GM23248 (cell line): ENCODE results near the gene TBL1Y. TPM values are rescaled to one million over a fixed set of nuclear protein-coding genes. Genes with fewer than 3 reads are reported as not detected.
"Not testable (repeated sequence)": the region's sequence is repeated elsewhere in the genome, so short reads cannot be mapped to it uniquely, and the experiment has no call there.

Experiments
- DNase-seq: peaks from one replicate; pipeline ENCODE4 v3.0.0-alpha.2; 2015
- H2AFZ ChIP-seq: fragments of 200-600 bp; sonication (generic); 2 replicates; pipeline ENCODE4 v1.6.1; 2016; ENCODE audit warnings: antibody characterized with exemption
- H3F3A ChIP-seq: fragments of 200-600 bp; sonication (generic); 2 replicates; pipeline ENCODE4 v1.6.1; 2016; ENCODE audit warnings: mild to moderate bottlenecking, antibody characterized with exemption, mixed run types; ENCODE audit not compliant: insufficient read depth
- H3K27ac ChIP-seq: fragments of 200-600 bp; sonication (generic); 2 replicates; pipeline ENCODE4 v1.5.1; 2016; ENCODE audit warnings: mild to moderate bottlenecking
- H3K27me3 ChIP-seq: fragments of 200-600 bp; sonication (generic); replicated peaks from 2 replicates; pipeline ENCODE4 v1.6.1; 2016; ENCODE audit warnings: mild to moderate bottlenecking; ENCODE audit not compliant: insufficient read depth
- H3K36me3 ChIP-seq: fragments of 200-600 bp; sonication (generic); 2 replicates; pipeline ENCODE4 v1.6.1; 2016; ENCODE audit warnings: low read depth, mild to moderate bottlenecking
- H3K4me1 ChIP-seq: fragments of 200-600 bp; sonication (generic); 2 replicates; pipeline ENCODE4 v1.6.1; 2016; ENCODE audit warnings: mild to moderate bottlenecking; ENCODE audit not compliant: insufficient read depth
- H3K4me2 ChIP-seq: fragments of 200-600 bp; sonication (generic); one replicate; pipeline ENCODE4 v1.6.1; 2016; ENCODE audit warnings: mild to moderate bottlenecking; ENCODE audit not compliant: unreplicated experiment
- H3K4me3 ChIP-seq: fragments of 200-600 bp; sonication (generic); 2 replicates; pipeline ENCODE4 v1.5.1; 2016; ENCODE audit warnings: mild to moderate bottlenecking
- H3K79me2 ChIP-seq: fragments of 200-600 bp; sonication (generic); 2 replicates; pipeline ENCODE4 v1.6.1; 2016; ENCODE audit warnings: mild to moderate bottlenecking; ENCODE audit not compliant: insufficient read depth
- H3K9ac ChIP-seq: fragments of 200-600 bp; sonication (generic); 2 replicates; pipeline ENCODE4 v1.6.1; 2016; ENCODE audit warnings: mild to moderate bottlenecking
- H3K9me2 ChIP-seq: fragments of 200-600 bp; sonication (generic); 2 replicates; pipeline ENCODE4 v1.6.1; 2016; ENCODE audit warnings: mixed run types, mild to moderate bottlenecking, moderate library complexity; ENCODE audit not compliant: insufficient read depth
- H3K9me3 ChIP-seq: fragments of 200-600 bp; sonication (generic); one replicate; pipeline ENCODE4 v1.6.1; 2017; ENCODE audit warnings: low read depth
- H4K20me1 ChIP-seq: fragments of 200-600 bp; sonication (generic); 2 replicates; pipeline ENCODE4 v1.6.0; 2016; ENCODE audit not compliant: insufficient read depth
- EZH2 ChIP-seq: fragments of 200-600 bp; sonication (generic); IDR thresholded peaks from 2 replicates; pipeline ENCODE4 v1.6.1; 2018; ENCODE audit warnings: antibody characterized with exemption, mild to moderate bottlenecking; ENCODE audit not compliant: insufficient read depth, poor library complexity, severe bottlenecking
- EZH2phosphoT487 ChIP-seq: fragments of 200-600 bp; sonication (generic); IDR thresholded peaks from 2 replicates; pipeline ENCODE4 v1.6.1; 2018; ENCODE audit warnings: antibody characterized with exemption, moderate library complexity, mild to moderate bottlenecking, low read depth; ENCODE audit not compliant: insufficient read depth
- WGBS, 2 experiments: methylation state at CpG; one replicate each; pipeline ENCODE4 v1.1.6; 2015 to 2017; ENCODE audit warnings: low lambda C conversion rate in 2 of 2, low coverage in 1 of 2; ENCODE audit errors: missing lambda C conversion rate in 2 of 2; 5-methylcytosine and 5-hydroxymethylcytosine counted together
- in situ Hi-C: fragments of 300-500 bp; cut with MboI; formaldehyde crosslinking; loops from 2 replicates; pipeline ENCODE4 v1.15.0; 2020
- polyA plus RNA-seq: library from polyadenylated mRNA; unstranded; fragments of >200 nt; fragmentation: Nextera tagmentation; extraction: Ambion mirVana; gene quantifications from 2 replicates; pipeline ENCODE4 v1.2.1, GENCODE V29; 2016
- total RNA-seq: library from RNA; depleted of rRNA; stranded (reverse); fragments of >200 nt; shearing (Covaris generic); gene quantifications from 2 replicates; pipeline ENCODE4 v1.2.3, GENCODE V29; 2014

TBL1Y gene
- total and polyA plus RNA-seq, 2 experiments from 2014 or later, result not detected

DNA sequence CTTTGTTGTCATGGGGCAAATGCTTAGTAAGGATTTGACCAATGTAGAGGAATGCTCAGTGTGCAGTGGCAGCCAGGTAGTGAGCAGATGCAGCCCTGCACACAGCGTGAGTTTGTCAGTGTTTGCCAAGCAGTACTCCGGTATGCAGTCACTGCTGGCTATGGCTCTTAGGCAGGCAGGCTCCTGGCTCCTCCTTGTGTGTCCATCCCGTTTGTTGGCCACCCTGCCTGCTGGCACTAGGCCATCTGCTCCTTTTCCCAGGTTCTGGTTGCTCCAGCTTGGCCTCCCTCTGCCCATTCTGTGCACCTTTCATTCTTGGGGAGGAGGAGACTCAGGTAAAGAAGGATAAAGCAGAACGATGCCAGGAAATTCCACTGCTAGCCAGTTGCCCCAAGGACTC, 106.0 kb downstream of the TBL1Y start:
- H3K9me3 ChIP-seq, result no peaks in the 10 kb centered on the region
- H3K4me3 ChIP-seq, result no peak overlapping the region
- no peaks in the 10 kb centered on the region for H4K20me1 ChIP-seq
- H3K9ac ChIP-seq, result no peak overlapping the region
- H2AFZ ChIP-seq, result no peak overlapping the region
- WGBS, 2 experiments, result 32 to 67% methylated on average over 3 of the region's 4 CpGs
- no peaks in the 10 kb centered on the region for H3K9me2 ChIP-seq
- DNase-seq, result no peak
- in situ Hi-C loops, result no loop called here
- no peaks in the 10 kb centered on the region for H3K36me3 ChIP-seq
- H3K79me2 ChIP-seq, result no peaks in the 10 kb centered on the region
- no peak overlapping the region for H3K4me2 ChIP-seq
- H3F3A ChIP-seq, result no peaks in the 10 kb centered on the region
- H3K27ac ChIP-seq, result no peak overlapping the region
- TF ChIP-seq EZH2 (no peak), EZH2phosphoT487 (no peak)
- no peaks in the 10 kb centered on the region for H3K27me3 ChIP-seq
- H3K4me1 ChIP-seq, result no peaks in the 10 kb centered on the region

DNA sequence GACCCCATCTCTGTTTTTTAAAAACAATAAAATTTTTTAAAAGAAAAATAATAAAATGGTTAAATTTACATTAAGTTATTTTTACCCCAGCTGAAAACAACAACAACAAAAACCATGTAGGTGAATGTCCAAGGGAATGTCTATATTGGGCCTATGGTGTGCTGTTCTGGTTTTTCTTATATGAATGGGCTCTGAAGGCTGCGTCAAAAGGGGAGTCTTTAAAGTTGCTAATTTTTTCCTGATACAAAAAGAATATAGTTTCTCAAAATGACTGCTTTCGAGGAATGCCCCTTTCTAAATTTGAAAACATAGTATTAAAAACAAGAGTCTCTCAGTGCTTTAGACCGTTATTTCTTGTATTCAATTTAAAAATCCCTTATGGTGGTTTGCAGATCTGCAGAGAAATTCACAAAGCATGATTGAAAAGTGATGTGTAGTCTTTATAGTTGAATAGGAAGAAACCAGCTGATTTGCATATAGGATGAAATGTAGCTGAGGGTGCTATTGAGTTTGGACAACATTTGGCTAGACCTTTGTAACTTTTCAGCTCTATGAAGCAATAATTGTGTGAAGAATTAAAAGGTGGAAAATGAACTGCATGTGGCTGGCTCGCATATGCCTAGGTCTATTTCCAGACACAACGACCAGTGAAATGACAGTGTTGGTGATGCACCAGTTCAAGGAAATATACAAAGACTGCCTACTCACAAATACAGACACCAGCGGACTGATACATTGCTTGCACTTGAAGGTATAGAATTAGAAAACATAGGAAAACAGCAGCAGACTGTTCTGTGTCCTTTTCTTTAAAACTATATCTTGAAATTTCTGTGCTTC, 107.0 kb downstream of the TBL1Y start:
- in situ Hi-C loops, result no loop called here
- H3K4me1 ChIP-seq, result no peaks in the 10 kb centered on the region
- no peaks in the 10 kb centered on the region for H3K79me2 ChIP-seq
- H3K36me3 ChIP-seq, result no peaks in the 10 kb centered on the region
- WGBS, 2 experiments, result 29 to 31% methylated on average over 6 of the region's 6 CpGs
- H3K9me2 ChIP-seq, result no peaks in the 10 kb centered on the region
- no peaks in the 10 kb centered on the region for H3F3A ChIP-seq
- H4K20me1 ChIP-seq, result no peaks in the 10 kb centered on the region
- TF ChIP-seq EZH2phosphoT487, result no peak
- no peak for TF ChIP-seq EZH2
- no peak overlapping the region for H3K27ac ChIP-seq
- no peaks in the 10 kb centered on the region for H3K27me3 ChIP-seq
- DNase-seq, result no peak
- no peak overlapping the region for H3K4me3 ChIP-seq
- H3K9me3 ChIP-seq, result no peaks in the 10 kb centered on the region
- H2AFZ ChIP-seq, result no peak overlapping the region
- no peak overlapping the region for H3K4me2 ChIP-seq
- H3K9ac ChIP-seq, result no peak overlapping the region

DNA sequence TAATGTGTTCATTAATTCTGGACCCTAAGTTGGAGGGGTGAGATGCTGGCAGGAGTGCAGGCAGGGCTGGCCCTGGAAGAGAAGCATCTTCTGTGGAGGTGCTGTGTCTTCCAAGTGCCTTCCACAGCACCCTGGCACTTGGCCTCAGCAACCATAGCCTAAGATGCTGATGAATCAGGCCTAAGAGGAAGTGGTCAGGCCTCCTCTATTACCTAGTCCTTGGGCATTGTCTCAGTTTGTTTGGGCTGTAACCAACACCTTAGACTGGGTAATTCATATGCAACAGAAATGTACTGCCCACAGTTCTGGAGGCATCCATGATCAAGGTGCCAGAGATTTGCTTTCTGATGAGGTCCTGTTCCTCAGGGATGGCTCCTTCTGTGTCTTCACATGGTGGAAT, 128.5 kb downstream of the TBL1Y start:
- no peaks in the 10 kb centered on the region for H3K9me2 ChIP-seq
- DNase-seq, result no peak
- H3K27ac ChIP-seq, result no peak overlapping the region
- no peak overlapping the region for H3K4me3 ChIP-seq
- H3K9ac ChIP-seq, result no peak overlapping the region
- H3K27me3 ChIP-seq, result no peaks in the 10 kb centered on the region
- no peaks in the 10 kb centered on the region for H3K4me1 ChIP-seq
- in situ Hi-C loops, result no loop called here
- H3K4me2 ChIP-seq, result no peak overlapping the region
- TF ChIP-seq EZH2phosphoT487, result no peak
- no peak for TF ChIP-seq EZH2
- H4K20me1 ChIP-seq, result no peaks in the 10 kb centered on the region
- no peaks in the 10 kb centered on the region for H3F3A ChIP-seq
- H2AFZ ChIP-seq, result no peak overlapping the region
- H3K79me2 ChIP-seq, result no peaks in the 10 kb centered on the region
- no peaks in the 10 kb centered on the region for H3K9me3 ChIP-seq
- H3K36me3 ChIP-seq, result no peaks in the 10 kb centered on the region

DNA sequence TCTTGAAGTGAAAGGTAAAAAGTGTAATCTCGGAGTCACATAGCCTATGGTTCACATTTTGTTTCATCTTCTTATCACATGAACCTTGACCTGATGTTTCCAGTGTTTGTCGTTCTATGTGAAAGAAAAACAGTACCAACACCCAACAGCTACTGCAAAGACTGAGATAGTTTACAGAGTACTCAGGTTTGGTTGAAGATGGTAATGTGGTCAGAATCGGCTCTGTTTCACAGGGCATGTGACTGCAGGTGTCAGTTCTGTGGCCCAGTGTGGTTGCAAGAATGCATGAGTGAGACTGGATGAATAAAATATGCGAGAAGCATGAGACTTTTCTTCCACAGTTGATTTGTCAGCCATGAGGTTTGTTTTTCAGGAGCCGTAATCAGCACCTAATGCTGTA, 130.2 kb downstream of the TBL1Y start:
- no peak overlapping the region for H3K27ac ChIP-seq
- no peaks in the 10 kb centered on the region for H3K79me2 ChIP-seq
- H3K9me3 ChIP-seq, result no peaks in the 10 kb centered on the region
- no peaks in the 10 kb centered on the region for H3K27me3 ChIP-seq
- H3K36me3 ChIP-seq, result no peaks in the 10 kb centered on the region
- no peak overlapping the region for H2AFZ ChIP-seq
- H3K4me2 ChIP-seq, result no peak overlapping the region
- H4K20me1 ChIP-seq, result no peaks in the 10 kb centered on the region
- TF ChIP-seq EZH2phosphoT487 (no peak), EZH2 (no peak)
- 15 to 16% methylated on average over 5 of the region's 5 CpGs for WGBS, 2 experiments
- H3K4me3 ChIP-seq, result no peak overlapping the region
- no peak overlapping the region for H3K9ac ChIP-seq
- no peak for DNase-seq
- H3F3A ChIP-seq, result no peaks in the 10 kb centered on the region
- no peaks in the 10 kb centered on the region for H3K9me2 ChIP-seq
- in situ Hi-C loops, result no loop called here
- H3K4me1 ChIP-seq, result no peaks in the 10 kb centered on the region

DNA sequence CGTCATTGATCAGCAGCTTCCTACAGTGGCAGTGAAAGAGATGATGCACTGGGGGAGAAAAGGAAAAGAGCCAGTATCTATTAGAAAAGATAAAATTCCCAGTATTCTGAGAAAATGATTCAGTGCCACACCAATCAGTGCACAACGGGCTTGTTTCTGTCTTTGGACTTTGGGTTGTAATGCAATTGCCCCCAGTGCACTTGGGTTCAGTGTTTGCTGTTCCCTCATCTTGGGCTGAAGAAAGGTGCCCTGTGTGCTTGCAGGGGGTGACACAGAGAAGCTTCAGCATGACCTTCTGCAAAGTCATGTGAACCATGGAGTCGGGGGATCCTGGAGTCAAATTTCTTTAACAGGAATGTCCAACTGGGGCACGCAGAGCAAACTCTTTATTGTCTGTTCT, 131.5 kb downstream of the TBL1Y start:
- no peaks in the 10 kb centered on the region for H3K4me1 ChIP-seq
- no peak for DNase-seq
- H3K27ac ChIP-seq, result no peak overlapping the region
- H3K4me3 ChIP-seq, result no peak overlapping the region
- H3K4me2 ChIP-seq, result no peak overlapping the region
- no peaks in the 10 kb centered on the region for H3F3A ChIP-seq
- no peaks in the 10 kb centered on the region for H3K79me2 ChIP-seq
- no peaks in the 10 kb centered on the region for H3K36me3 ChIP-seq
- no peak overlapping the region for H3K9ac ChIP-seq
- in situ Hi-C loops, result no loop called here
- WGBS, 2 experiments, result 28 to 41% methylated on average over 2 to 4 of the region's 4 CpGs
- no peaks in the 10 kb centered on the region for H3K27me3 ChIP-seq
- no peaks in the 10 kb centered on the region for H3K9me2 ChIP-seq
- H3K9me3 ChIP-seq, result no peaks in the 10 kb centered on the region
- H2AFZ ChIP-seq, result no peak overlapping the region
- H4K20me1 ChIP-seq, result no peaks in the 10 kb centered on the region
- TF ChIP-seq EZH2 (no peak), EZH2phosphoT487 (no peak)

DNA sequence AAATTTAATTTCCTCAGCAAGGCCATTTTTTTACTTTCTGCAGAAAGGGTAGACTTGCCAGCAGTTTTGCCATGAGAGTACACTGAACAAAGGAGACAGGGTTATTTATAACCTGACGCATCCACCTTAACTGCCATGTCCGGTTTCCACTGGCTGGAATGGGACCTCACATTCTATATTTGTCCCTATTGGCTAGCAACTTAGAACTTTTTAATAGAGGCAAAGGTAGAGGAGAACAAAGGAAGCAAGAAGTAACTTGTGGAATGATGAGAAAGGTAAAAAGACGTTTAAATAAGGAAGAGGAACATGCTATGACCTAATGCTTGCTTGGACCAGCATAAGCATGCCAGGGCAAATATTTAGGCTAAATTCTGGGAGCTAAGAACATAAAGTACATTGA, 142.0 kb downstream of the TBL1Y start:
- H2AFZ ChIP-seq, result not testable (repeated sequence)
- WGBS, 2 experiments, result 25 to 26% methylated on average over 3 of the region's 3 CpGs

More for the DNA sequence above, 142.0 kb downstream of the TBL1Y start:
- H3K27me3 ChIP-seq, H3K9me3 ChIP-seq, H3K4me2 ChIP-seq, H3K27ac ChIP-seq, H4K20me1 ChIP-seq, H3K9me2 ChIP-seq, DNase-seq, H3K4me1 ChIP-seq, H3K4me3 ChIP-seq, H3K9ac ChIP-seq, H3F3A ChIP-seq, H3K36me3 ChIP-seq, in situ Hi-C loops, H3K79me2 ChIP-seq: not testable (repeated sequence)
